NCI-H146 treated with DMSO at 0.1 percent for 48 hours (cell line): ENCODE measurements around the gene NOX3.
"Not testable (repeated sequence)": the region's sequence is repeated elsewhere in the genome, so short reads cannot be mapped to it uniquely, and the experiment has no call there.

ENCODE experiments used
- DNase-seq: peaks from one replicate; lab custom pipeline; 2025; ENCODE audit not compliant: unreplicated experiment; lab: John Stamatoyannopoulos, UW

Gene NOX3

GRCh38 chr6:155455766-155456165 is at the start of gene NOX3:
Gene NOX3, minus strand, starts transcription at chr6:155455839. Its CDS starts 39 bp downstream, at chr6:155455800.
- peak; percentile 67 for DNase-seq

- no peak for DNase-seq
These were observed 49.4 kb upstream of the NOX3 start for GRCh38 chr6:155504848-155505607.

GRCh38 chr6:155502393-155502792 is 46.8 kb upstream of the NOX3 start:
- no peak for DNase-seq

GRCh38 chr6:155499574-155499973 is 43.9 kb upstream of the NOX3 start:
- DNase-seq: no peak

- DNase-seq: no peak
These were observed 42.7 kb upstream of the NOX3 start for GRCh38 chr6:155498370-155498769.

GRCh38 chr6:155497273-155497672 is 41.6 kb upstream of the NOX3 start:
- no peak for DNase-seq

- peak; percentile 79 for DNase-seq
These were observed 39.6 kb upstream of the NOX3 start for GRCh38 chr6:155495011-155495768.

- no peak for DNase-seq
These were observed 38.1 kb upstream of the NOX3 start for GRCh38 chr6:155493694-155494143.

- no peak for DNase-seq
These were observed 37.5 kb upstream of the NOX3 start for GRCh38 chr6:155493026-155493693.

- DNase-seq: no peak
These were observed 36.6 kb upstream of the NOX3 start for GRCh38 chr6:155492061-155492735.

GRCh38 chr6:155491421-155491820 is 35.8 kb upstream of the NOX3 start:
- no peak for DNase-seq

GRCh38 chr6:155488197-155488596 is 32.6 kb upstream of the NOX3 start:
- not testable (repeated sequence) for DNase-seq

GRCh38 chr6:155487371-155488130 is 31.9 kb upstream of the NOX3 start:
- DNase-seq: no peak

- no peak for DNase-seq
These were observed 31.2 kb upstream of the NOX3 start for GRCh38 chr6:155486721-155487294.

- DNase-seq: no peak
These were observed 30.1 kb upstream of the NOX3 start for GRCh38 chr6:155485756-155486155.

GRCh38 chr6:155483858-155484257 is 28.2 kb upstream of the NOX3 start:
- DNase-seq: no peak

GRCh38 chr6:155481215-155481614 is 25.6 kb upstream of the NOX3 start:
- DNase-seq: no peak

- DNase-seq: no peak
These were observed 18.1 kb upstream of the NOX3 start for GRCh38 chr6:155473741-155474140.

GRCh38 chr6:155472886-155473285 is 17.2 kb upstream of the NOX3 start:
- no peak for DNase-seq

- not testable (repeated sequence) for DNase-seq
These were observed 15.5 kb upstream of the NOX3 start for GRCh38 chr6:155470979-155471616.
